ENCODE measurements around the gene GPR108. TPM values are rescaled to one million over a fixed set of nuclear protein-coding genes. Genes with fewer than 3 reads are reported as not detected.

GPR108 gene
- total and polyA plus RNA-seq, 2 of the 13 experiments (the other 11 are each of a cell fraction or from before 2014, with no cell fraction given): 36.4 to 63.0 TPM

- Histone ChIP-seq H3K36me3 (replicated peaks in 1 of 2; ENCODE audit: control insufficient read depth in 1 of 2, insufficient read depth in 2 of 2, low read length in 2 of 2) (peaks cover 4 to 5% of the 10 kb centered on the region in 2 experiments; a peak in 4 of 5 replicates), H3K79me2 (ENCODE audit: insufficient read depth, low read length) (peaks cover 21% of the 10 kb centered on the region), H3K27ac (ENCODE audit: extremely low read length, insufficient read depth, low read length) (peak overlapping the region; percentile 90), H3K9ac (ENCODE audit: insufficient read depth, low read depth, low read length) (peak overlapping the region; percentile 63), H2AFZ (ENCODE audit: low read length) (no peak overlapping the region), H3K4me3 (replicated peaks in 1 of 3; ENCODE audit: insufficient read depth in 1 of 3, low read depth in 2 of 3, low read length in 3 of 3) (peak overlapping the region in 1 of 3 experiments; percentile 42; a peak in 2 of 6 replicates), H4K20me1 (ENCODE audit: insufficient read depth, low read length) (peaks cover 18% of the 10 kb centered on the region), H3K27me3 (ENCODE audit: control insufficient read depth in 1 of 2, insufficient read depth in 2 of 2, low read length in 2 of 2) (peaks cover 0 to 7% of the 10 kb centered on the region in 2 experiments; a peak in 1 of 5 replicates), H3K4me1 (ENCODE audit: insufficient read depth, low read length) (peaks cover 80% of the 10 kb centered on the region), H3K9me3 (ENCODE audit: low read length) (no peaks in the 10 kb centered on the region), H3K4me2 (ENCODE audit: low read depth, low read length) (peak overlapping the region; percentile 78)
- 5% methylated on average over 13 of the region's 13 CpGs for WGBS (ENCODE audit: low lambda C conversion rate)
- POLR2A ChIA-PET: interaction anchor here (4.8 to 8.0 kb wide), 2 partner anchors 13 to 30 kb away, joined by 83 to 278 read pairs; partner anchors contain the start of gene GPR108
- BruUV-seq (replicated peaks): no TSS peak
- intact Hi-C loops (cut with micrococcal nuclease; ENCODE audit: unreplicated experiment) (no loop called here), in situ Hi-C loops (cut with HindIII; ENCODE audit: extremely low pct_ligation_motif_present, low pct_unique_long_range_greater_than_20kb) (no loop called here)
- FAIRE-seq: peak; percentile 83
- ATAC-seq: no peak
- DNase-seq (ENCODE audit: low spot score): peak; percentile 93
- CTCF ChIA-PET (ENCODE audit: low intra/inter-chr PET ratio, low total read pairs): no interaction called here
- TF ChIP-seq ZNF501 (CRISPR knock-in tag; IDR thresholded peaks at IDR 0.05): peak; percentile 29; the same call in 1 of the 2 replicates
- no peak for TF ChIP-seq MBNL3 (CRISPR knock-in tag; conservative IDR thresholded peaks at IDR 0.05)
- no peak for TF ChIP-seq FOSL1 (CRISPR knock-in tag; IDR thresholded peaks at IDR 0.05; ENCODE audit: borderline replicate concordance)
- no peak for TF ChIP-seq CENPBD1 (CRISPR knock-in tag; IDR thresholded peaks at IDR 0.05; ENCODE audit: borderline replicate concordance, low read depth)
- TF ChIP-seq TEAD3 (CRISPR knock-in tag; optimal IDR thresholded peaks at IDR 0.05; ENCODE audit: borderline replicate concordance): peak; percentile 91
- TF ChIP-seq RXRB (CRISPR knock-in tag; IDR thresholded peaks at IDR 0.05; ENCODE audit: borderline replicate concordance): peak; percentile 92
- no peak for TF ChIP-seq ZNF274 (CRISPR knock-in tag; IDR thresholded peaks at IDR 0.05)
- 0 out of 2 replicates have a peak, but pooled peaks have one; percentile 26 for TF ChIP-seq ZBTB21 (CRISPR knock-in tag; IDR thresholded peaks at IDR 0.05)
- TF ChIP-seq GPBP1L1 (CRISPR knock-in tag; IDR thresholded peaks at IDR 0.05): no peak
- TF ChIP-seq SSRP1 (CRISPR knock-in tag; IDR thresholded peaks at IDR 0.05): no peak
- TF ChIP-seq TBX2 (CRISPR knock-in tag; IDR thresholded peaks at IDR 0.05; ENCODE audit: borderline replicate concordance): peak; percentile 75; the same call in 1 of the 2 replicates
- TF ChIP-seq ZNF674 (CRISPR knock-in tag; IDR thresholded peaks at IDR 0.05; ENCODE audit: low read depth): no peak
- no peak for TF ChIP-seq CCAR2 (optimal IDR thresholded peaks at IDR 0.05; ENCODE audit: low read depth, low read length)
- no peak for TF ChIP-seq TEAD2 (CRISPR knock-in tag; IDR thresholded peaks at IDR 0.05)
- TF ChIP-seq ZNF646 (CRISPR knock-in tag; IDR thresholded peaks at IDR 0.05): no peak
- peak; percentile 80; the same call in 1 of the 2 replicates for TF ChIP-seq MIER3 (CRISPR knock-in tag; IDR thresholded peaks at IDR 0.05; ENCODE audit: borderline replicate concordance)
Observed at GRCh38 chr19:6723108-6723618, 14.2 kb downstream of the GPR108 start.
